Upper lobe of left lung (tissue), 4 donors: ENCODE measurements around the gene PRKAG2.

Experiments used
- CTCF ChIP-seq, 6 experiments: fragments of 450-650 bp in 4 of 6; fragments of 200-600 bp in 2 of 6; sonication (generic) in 2 of 6; IDR thresholded peaks; one replicate each; pipeline ENCODE4 v1.5.1; 2016 to 2019; ENCODE audit warnings: antibody characterized with exemption in 6 of 6
- POLR2A ChIP-seq, 4 donors: fragments of 450-650 bp; IDR thresholded peaks; one replicate each; pipeline ENCODE4 v1.5.1; 2016 to 2017; ENCODE audit warnings: antibody characterized with exemption in 4 of 4, mild to moderate bottlenecking in 2 of 4
- POLR2AphosphoS5 ChIP-seq, 2 donors: sonication (generic); formaldehyde crosslinking; IDR thresholded peaks; one replicate each; pipeline ENCODE4 v1.5.1; 2017; ENCODE audit warnings: antibody characterized with exemption in 2 of 2

GRCh38 chr7:151756866-151757265, 120.0 kb downstream of the PRKAG2 start:
- TF ChIP-seq CTCF (IDR thresholded peaks at IDR 0.05) (no peak), POLR2AphosphoS5 (IDR thresholded peaks at IDR 0.05) (no peak), POLR2A (IDR thresholded peaks at IDR 0.05) (no peak)
